Neural progenitor cell (in vitro differentiated cells): ENCODE measurements around the gene TMEM229A.

Experiments
- EZH2 ChIP-seq: fragments of 200-600 bp; sonication (generic); IDR thresholded peaks from 2 replicates; pipeline ENCODE4 v1.6.1; 2017; ENCODE audit warnings: antibody characterized with exemption, mild to moderate bottlenecking, moderate library complexity
- EZH2phosphoT487 ChIP-seq: fragments of 200-600 bp; sonication (generic); IDR thresholded peaks from 2 replicates; pipeline ENCODE4 v1.6.1; 2017; ENCODE audit warnings: antibody characterized with exemption
- TF ChIP-seq, protein P1 (sequence below): fragments of 200-600 bp; sonication (generic); IDR thresholded peaks from 2 replicates; pipeline ENCODE4 v1.5.1; 2017; ENCODE audit warnings: antibody characterized with exemption, mild to moderate bottlenecking

DNA sequence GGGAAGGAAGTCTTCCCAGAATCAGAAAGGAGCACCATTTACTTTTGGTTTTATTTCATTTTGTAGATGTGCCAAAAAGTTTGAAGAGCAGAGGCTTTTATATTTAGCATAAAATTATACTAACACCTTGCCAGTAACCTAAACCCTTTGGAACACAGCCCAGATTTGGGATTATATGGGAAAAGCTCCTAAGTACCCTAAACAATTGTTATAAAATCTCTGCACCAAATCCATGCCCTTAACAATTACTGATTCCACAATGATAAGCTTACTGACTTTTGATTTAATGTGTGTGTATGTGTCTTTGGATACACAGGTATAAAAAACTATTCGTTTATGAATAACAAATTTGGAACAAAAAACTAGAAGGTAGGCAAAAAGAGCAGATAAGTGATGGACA lies 39.0 kb upstream of the TMEM229A start:
- TF ChIP-seq, protein P1, sequence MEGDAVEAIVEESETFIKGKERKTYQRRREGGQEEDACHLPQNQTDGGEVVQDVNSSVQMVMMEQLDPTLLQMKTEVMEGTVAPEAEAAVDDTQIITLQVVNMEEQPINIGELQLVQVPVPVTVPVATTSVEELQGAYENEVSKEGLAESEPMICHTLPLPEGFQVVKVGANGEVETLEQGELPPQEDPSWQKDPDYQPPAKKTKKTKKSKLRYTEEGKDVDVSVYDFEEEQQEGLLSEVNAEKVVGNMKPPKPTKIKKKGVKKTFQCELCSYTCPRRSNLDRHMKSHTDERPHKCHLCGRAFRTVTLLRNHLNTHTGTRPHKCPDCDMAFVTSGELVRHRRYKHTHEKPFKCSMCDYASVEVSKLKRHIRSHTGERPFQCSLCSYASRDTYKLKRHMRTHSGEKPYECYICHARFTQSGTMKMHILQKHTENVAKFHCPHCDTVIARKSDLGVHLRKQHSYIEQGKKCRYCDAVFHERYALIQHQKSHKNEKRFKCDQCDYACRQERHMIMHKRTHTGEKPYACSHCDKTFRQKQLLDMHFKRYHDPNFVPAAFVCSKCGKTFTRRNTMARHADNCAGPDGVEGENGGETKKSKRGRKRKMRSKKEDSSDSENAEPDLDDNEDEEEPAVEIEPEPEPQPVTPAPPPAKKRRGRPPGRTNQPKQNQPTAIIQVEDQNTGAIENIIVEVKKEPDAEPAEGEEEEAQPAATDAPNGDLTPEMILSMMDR = no peak
- TF ChIP-seq EZH2 = no peak
- TF ChIP-seq EZH2phosphoT487 = no peak
